Stimulated activated CD4-positive, alpha-beta T cell treated with anti-CD3 and anti-CD28 coated beads, Interleukin-15, amount 100 ng/mL, for 24 hours (primary cell): ENCODE results near the gene NTSR1.

Source experiments
- DNase-seq: peaks from one replicate; pipeline ENCODE4 v3.0.0-alpha.2; 2020

NTSR1 gene

DNA sequence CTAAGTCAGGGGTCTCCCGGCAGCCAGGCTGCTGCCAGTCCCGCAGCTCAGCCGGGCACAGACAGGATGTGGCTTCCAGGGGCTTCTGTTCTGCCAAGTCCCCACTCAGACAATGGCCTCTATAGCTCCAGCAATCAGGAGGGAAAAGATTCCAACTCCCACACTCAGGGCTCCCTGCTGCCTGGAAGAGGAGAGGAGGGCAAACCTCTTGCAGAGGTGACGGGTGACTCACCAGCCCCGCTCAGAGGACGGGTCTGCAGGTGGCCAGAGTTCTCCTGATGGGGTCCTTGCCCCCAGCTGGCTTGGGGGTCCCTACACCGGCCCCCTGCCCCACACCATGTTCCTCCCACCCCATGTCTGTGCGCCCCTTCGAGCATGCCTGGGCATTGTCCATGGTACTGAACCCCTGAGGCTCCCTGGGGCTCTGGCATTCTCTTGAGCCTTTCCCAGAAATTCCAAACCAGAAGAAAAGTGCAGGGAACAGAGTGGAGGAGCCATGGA lies 32.6 kb downstream of the NTSR1 start:
- no peak for DNase-seq

DNA sequence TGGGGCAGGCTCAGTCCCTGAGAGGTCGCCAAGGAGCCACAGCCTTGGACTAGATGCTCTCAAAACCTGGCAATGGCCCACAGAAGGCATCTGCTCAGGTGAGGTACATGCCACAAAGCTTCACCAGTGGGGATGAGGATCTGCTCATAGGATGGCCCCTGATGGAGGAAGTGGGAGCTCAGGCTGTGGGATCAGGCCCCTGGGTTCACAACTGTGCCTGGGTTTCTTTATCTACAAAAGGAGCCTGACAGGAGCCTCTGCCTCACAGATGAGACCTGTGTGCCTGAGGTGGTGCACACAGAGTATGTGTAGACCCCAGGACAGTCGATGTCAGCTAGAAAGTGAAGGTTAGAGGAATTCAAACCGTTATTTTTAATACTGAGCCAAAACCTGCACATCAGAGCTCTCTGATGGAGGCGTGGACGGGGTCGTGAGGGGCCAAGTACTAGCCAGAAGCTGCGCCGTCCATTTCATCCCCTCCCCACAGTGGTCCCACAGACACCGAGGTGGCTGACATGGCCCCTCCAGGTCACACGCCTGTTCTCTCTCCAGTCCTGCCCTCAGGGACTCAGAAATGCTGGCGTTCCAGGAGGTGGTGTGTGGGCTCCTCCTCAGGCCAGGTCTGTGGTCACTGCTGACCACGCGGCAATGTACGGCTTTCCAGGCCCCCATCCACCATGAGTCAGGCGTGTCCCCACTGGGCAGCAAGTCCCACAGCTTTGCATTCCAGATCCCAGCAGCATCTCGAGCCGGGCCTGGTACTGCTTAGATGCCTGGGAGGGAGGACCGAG lies 33.3 kb downstream of the NTSR1 start:
- DNase-seq, result no peak

- no peak for DNase-seq
Observed at GRCh38 chr20:62742550-62742949, 33.9 kb downstream of the NTSR1 start.

DNA sequence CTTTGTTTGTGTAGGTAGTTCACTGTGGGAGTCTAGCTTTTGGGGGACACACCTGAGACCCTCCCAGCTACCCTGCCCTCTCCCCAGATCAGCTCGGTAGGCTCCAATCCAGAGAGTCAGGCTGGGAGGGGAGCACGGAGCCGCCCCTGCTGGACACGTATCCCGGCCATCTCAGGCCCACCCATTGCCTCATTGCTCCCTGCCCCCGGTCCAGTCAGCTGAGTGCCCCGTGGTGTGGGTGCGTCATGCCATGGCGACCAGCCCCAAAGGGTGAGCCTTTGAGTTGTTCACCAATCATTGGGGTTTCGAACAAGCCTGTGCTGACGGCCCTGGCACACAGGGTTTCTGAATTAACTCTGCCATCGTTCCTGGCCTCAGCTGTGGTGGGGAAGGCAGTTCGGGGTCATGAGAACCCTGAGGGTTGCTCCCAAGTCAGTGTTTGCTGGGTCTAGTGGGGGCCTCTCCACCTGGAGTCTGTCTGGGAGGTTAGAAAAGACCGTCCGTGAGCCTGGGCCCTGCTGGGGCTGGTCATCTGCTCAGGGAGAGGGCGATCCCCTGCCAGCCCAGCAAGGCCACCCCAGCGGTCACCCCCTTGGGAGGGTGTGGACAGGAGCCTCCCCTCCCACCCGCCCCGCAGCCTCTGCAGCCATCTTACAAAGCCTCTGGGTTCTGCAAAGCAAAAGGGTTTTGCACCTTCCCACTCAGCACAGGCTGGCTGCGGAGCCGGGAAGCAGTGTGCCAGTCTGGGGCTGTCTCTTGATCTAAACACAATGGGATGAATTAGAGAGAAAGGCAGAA lies 34.5 kb downstream of the NTSR1 start:
- DNase-seq, result no peak

DNA sequence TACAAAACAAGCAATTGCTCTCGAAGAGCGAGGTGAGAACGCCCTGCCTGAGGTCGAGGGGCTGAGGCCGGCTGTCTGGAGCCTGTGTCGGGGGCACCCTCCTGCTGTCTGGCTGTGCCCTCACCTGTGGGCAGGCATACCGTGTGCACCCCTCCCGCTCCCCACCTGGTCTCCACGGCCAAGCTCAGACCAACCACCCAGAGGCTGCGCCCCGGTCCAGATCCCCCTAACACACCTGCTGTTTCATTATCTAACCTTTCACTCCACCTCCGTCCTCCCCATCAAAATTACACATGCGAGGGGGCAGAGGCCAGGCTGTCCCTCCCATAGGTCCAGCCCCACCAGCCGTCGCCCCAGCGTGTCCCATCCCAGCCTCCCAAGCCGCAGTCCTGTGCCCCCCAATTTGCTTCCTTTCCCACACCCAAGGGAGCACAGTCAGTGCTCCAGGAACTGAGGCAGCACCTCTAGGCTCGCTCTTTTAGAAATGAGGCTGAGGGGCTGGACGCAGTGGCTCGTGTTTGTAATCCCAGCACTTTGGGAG lies 35.2 kb downstream of the NTSR1 start:
- DNase-seq, result no peak

DNA sequence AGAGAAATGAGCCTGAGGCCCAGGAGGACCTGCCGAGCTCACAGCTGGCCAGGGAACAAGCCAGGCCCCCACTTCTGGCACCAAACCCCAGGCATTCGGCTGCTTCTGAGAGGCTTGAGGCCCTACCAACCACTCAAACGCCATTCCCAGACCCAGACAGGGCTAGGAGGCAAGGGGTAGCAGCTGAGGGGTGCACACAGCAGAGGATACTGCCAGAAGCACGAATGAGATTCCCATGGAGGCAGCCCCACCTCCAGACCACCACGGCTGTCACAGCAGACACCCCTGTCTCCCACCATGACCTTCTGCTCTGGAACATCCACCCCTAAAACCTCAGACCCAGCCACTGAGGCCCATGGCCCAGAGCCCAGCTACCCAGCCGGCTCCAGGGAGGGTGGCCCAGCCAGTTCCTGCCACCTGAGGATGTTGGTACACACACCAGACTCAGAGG lies 36.1 kb downstream of the NTSR1 start:
- no peak for DNase-seq

DNA sequence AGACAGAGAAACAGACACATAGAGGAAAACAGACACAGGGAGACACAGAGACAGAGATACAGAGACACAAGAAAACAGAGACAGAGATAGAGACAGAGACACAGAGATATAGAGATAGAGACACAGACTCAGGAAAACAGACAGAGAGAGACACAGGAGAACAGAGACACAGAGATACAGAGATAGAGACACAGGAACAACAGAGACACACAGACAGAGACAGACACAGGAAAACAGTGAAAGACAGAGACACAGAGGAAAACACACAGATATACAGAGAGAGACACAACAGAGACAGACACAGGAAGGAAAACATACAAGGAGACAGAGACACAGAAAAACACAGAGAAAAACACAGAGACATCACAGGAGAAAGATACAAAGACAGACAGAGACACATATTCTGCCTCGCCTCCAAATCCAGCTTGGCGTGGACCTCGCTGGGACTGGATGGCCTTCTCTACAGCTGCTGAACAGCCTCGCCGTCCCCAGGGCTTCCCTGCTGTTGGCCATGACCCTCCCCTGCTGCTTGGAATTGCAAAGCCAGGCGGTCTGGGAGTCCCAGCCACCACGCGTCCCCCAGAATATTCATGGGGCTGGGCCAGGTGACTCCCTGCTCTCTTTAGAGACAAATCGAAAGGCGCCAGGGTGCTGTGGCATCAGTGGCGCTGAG lies 36.8 kb downstream of the NTSR1 start:
- no peak for DNase-seq

- no peak for DNase-seq
Observed at GRCh38 chr20:62745952-62746288, 37.3 kb downstream of the NTSR1 start.

GRCh38 chr20:62748311-62748710 lies 39.7 kb downstream of the NTSR1 start:
- no peak for DNase-seq

- DNase-seq, result no peak
Observed at GRCh38 chr20:62749851-62750445, 41.3 kb downstream of the NTSR1 start.

DNA sequence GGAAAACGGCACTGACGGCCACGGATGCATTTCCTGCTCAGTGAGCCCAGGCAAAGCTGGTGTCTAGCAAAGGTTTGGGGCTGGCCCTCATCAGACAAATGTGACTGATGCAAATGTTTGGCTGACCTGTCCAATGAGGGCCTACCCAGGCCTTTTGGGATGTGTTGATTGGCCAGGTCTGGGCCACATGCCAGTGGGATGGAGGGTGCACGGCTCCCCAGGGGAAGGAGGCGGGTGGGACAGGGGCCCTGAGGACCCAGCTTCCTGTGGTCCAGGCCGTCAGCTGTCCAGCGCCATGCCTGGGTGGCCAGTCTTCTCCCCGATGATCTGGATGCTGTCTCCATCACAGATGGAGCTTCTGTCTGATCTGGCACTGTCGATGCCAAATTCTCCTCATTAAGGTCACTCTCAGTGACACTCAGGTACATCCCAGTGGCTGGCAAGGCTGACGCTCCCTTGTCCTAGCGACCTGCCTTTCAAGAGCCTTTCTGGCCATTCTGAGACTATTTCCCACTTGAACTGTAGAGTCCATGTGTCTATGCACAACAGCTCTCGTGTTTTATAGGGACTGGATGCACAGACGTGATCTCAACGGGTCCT lies 43.0 kb downstream of the NTSR1 start:
- DNase-seq, result no peak

DNA sequence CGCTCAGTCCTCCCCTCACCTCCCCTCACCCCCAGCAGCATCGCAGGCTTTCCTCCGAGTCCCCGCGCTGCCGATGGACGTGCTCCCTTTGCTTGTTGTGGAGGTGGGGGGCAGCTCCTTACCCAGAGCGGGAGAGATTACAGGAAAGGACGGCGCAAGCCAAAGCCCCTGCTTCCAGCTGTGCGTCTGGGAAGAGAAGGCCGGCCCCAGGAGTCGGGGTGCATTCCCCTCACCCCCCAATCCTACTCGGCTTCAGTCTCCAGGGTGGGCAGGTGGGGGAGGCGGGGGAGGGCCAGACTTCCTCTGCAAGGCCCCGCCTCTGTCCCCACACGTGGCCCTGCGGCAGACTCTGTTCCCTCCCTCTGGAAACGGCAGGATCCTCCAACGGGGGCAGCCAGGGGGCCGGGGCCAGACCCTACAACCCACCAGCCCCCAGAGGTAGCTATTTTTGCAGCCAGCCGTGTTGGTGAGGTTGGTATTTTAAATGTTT lies 43.6 kb downstream of the NTSR1 start:
- DNase-seq, result no peak

DNA sequence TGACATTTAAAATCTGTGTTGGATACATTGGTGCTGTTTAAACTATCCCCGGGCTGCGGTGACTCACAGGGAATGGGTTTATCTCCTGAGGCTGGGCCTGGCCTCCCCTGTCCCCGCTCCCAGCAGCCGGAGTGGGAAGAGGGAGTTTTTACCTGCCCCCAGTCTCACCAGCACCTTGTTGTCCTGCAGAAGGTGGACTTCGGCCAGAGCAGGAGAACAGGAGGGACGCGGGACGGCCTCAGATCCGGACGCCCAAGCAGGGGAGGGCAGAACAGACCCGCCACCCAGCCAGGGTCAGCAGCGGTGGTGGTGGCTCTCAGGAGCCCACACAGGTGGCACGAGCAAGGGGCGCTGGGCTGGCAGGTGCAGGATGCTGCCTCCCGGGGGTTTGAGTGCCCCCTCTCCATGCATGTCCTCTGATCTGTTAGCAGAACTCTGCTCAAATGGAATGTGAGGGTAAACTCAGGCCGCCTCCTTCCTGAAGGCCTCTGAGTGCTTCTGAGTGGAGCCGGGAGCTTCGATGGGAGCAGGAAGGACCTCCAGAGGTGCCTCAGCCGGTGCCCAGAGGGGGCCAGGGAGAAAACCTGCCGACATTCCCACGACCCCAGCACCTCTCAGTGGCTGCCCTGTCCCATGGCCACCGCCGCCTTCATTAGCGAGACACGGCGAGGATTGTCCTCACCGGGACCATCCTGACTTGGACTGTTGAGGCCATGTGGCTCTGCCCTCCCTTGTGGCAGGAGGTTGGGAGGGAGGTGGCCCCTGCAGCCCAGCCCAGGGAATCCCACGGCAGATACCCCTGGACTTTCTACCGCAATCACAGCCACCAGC lies 44.2 kb downstream of the NTSR1 start:
- no peak for DNase-seq

- DNase-seq, result no peak
Observed at GRCh38 chr20:62753626-62754025, 45.0 kb downstream of the NTSR1 start.

DNA sequence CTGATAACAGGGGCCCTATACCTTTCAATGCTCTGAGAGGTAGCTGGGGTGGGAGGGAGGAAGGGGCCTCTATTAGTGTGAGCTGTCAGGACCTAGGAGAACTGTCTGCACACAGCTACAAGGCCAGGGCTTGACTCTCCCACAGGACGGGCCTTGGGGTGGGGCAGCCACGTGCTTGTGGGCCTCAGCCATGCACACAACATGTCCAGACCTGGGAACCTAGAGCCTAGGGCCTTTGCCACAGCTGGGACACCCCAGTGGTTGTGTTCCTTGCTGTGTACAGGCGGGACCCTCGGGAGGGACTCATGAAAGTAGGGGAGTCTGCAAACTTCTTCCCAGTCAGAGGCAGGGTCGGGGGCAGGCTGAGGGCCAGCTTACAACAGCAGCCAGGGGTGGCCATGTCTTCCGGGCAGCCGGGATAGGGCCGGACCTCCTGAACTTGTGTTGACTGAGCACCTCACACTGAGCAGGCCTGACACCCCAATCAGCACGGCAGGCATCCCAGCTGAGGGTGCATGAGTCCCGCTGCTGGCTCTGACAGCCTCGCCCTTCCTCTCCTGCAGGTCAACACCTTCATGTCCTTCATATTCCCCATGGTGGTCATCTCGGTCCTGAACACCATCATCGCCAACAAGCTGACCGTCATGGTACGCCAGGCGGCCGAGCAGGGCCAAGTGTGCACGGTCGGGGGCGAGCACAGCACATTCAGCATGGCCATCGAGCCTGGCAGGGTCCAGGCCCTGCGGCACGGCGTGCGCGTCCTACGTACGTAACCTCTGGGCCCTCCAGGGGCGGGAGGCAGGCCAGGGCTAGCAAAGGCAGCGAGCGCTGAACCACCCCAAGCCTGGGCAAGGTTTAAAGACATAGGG lies 45.7 kb downstream of the NTSR1 start:
- no peak for DNase-seq

DNA sequence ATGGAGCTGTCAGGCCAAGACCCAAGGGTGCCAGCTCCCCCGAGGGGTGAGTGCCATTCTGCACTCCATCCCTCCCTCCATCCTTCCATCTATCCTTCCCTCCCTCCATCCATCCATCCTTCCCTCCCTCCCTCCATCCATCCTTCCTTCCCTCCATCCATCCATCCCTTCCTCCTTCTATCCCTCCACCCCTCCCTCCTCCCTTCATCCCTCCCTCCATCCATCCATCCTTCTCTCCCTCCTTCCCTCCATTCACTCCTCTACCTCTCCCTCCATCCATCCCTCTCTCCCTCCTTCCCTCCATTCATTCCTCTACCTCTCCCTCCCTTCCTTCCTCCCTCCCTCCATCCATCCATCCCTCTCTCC lies 46.3 kb downstream of the NTSR1 start:
- no peak for DNase-seq

- DNase-seq, result no peak
Observed at GRCh38 chr20:62755817-62756724, 47.4 kb downstream of the NTSR1 start.

DNA sequence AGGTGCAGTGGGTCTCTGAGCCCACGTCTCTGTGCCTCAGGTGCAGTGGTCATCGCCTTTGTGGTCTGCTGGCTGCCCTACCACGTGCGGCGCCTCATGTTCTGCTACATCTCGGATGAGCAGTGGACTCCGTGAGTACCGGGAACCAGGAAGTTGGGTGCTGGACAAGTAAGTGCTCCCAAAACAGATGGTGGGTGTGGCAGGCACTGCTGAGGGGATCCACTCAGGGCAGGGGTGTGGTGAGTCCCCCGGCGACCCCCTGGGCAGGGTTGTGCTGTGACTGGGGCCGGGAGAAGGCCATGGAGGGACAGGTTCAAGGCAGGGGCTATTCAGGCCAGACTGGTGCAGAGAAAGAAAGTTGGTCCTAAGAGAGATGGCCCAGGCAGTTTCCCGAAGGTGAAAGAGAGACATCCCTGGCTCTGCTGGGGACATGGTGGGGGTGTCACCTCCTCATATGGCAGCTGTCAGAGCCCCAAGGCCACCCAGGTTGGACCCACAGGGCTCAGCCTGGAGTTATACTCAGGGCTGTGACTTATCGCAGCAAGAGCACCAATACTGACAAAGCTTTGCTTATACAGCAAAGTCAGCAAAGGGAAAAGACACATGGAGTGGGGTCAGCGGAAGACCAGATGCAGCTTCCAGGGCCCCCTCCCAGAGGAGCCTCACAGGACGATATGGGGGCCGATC lies 49.7 kb downstream of the NTSR1 start:
- DNase-seq, result no peak

DNA sequence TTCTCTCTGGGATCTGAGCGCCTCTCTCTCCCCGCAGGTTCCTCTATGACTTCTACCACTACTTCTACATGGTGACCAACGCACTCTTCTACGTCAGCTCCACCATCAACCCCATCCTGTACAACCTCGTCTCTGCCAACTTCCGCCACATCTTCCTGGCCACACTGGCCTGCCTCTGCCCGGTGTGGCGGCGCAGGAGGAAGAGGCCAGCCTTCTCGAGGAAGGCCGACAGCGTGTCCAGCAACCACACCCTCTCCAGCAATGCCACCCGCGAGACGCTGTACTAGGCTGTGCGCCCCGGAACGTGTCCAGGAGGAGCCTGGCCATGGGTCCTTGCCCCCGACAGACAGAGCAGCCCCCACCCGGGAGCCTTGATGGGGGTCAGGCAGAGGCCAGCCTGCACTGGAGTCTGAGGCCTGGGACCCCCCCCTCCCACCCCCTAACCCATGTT lies 51.4 kb downstream of the NTSR1 start:
- DNase-seq, result no peak
